Parathyroid adenoma (tissue), 2 donors: Measurements from ENCODE around the gene CD1D.
"Not testable (repeated sequence)": the region's sequence is repeated elsewhere in the genome, so short reads cannot be mapped to it uniquely, and the experiment has no call there.

Experiments used
- H2AFZ ChIP-seq: fragments of 300-600 bp; sonication (generic); one replicate; pipeline ENCODE4 v1.7.0; 2017; ENCODE audit warnings: antibody characterized with exemption, mild to moderate bottlenecking
- H3K27ac ChIP-seq: fragments of 300-600 bp; sonication (generic); one replicate; pipeline ENCODE4 v1.7.0; 2017
- H3K27me3 ChIP-seq: fragments of 300-600 bp; sonication (generic); one replicate; pipeline ENCODE4 v1.7.0; 2017; ENCODE audit warnings: low read length; ENCODE audit not compliant: control insufficient read depth, insufficient read depth
- H3K36me3 ChIP-seq: fragments of 300-600 bp; sonication (generic); one replicate; pipeline ENCODE4 v1.7.0; 2017; ENCODE audit warnings: low read length; ENCODE audit not compliant: control insufficient read depth, insufficient read depth
- H3K4me1 ChIP-seq: fragments of 300-600 bp; sonication (generic); one replicate; pipeline ENCODE4 v1.7.0; 2017; ENCODE audit warnings: control low read depth
- H3K4me2 ChIP-seq: fragments of 300-600 bp; sonication (generic); one replicate; pipeline ENCODE4 v1.7.0; 2017; ENCODE audit warnings: low read length
- H3K4me3 ChIP-seq: fragments of 300-600 bp; sonication (generic); one replicate; pipeline ENCODE4 v1.7.0; 2017; ENCODE audit warnings: low read depth, low read length
- H3K79me2 ChIP-seq: fragments of 300-600 bp; sonication (generic); one replicate; pipeline ENCODE4 v1.7.0; 2017; ENCODE audit warnings: control low read depth
- H3K9ac ChIP-seq: fragments of 300-600 bp; sonication (generic); one replicate; pipeline ENCODE4 v1.7.0; 2017; ENCODE audit warnings: mild to moderate bottlenecking
- H3K9me3 ChIP-seq: fragments of 300-600 bp; sonication (generic); one replicate; pipeline ENCODE4 v1.7.0; 2017; ENCODE audit warnings: low read length; ENCODE audit not compliant: control insufficient read depth
- TF ChIP-seq, protein P1 (sequence below): fragments of 300-600 bp; sonication (generic); IDR thresholded peaks from one replicate; pipeline ENCODE4 v1.7.0; 2017; ENCODE audit warnings: antibody characterized with exemption, mild to moderate bottlenecking
- donor health status: primary hyperparathyroidism.

CD1D gene

DNA sequence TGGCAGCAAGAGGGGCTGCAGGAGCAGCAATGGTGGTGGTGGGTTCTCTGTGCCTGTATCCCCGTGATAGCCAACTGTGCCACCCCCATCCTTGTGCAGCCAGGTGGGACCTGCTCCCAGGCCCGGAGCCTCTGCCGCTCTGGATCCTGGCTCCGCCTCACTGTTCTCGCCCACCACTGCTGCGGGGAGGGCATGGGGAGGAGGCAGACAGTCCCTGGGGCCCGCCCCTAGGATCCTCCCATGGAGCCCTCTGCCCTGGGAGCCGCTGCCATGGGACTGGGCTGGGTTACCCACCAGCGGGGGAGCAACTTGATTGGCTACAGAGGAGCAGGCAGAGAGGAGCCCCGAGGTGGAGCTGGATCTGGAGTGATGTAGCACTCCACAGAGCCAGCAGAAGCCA, 31.6 kb downstream of the CD1D start:
- Histone ChIP-seq H2AFZ (no peak overlapping the region), H3K4me1 (no peaks in the 10 kb centered on the region), H3K36me3 (no peaks in the 10 kb centered on the region), H3K4me2 (no peak overlapping the region), H3K79me2 (no peaks in the 10 kb centered on the region), H3K27ac (no peak overlapping the region), H3K27me3 (no peaks in the 10 kb centered on the region), H3K9me3 (peaks cover 2% of the 10 kb centered on the region), H3K4me3 (no peak overlapping the region), H3K9ac (no peak overlapping the region)
- TF ChIP-seq, protein P1, sequence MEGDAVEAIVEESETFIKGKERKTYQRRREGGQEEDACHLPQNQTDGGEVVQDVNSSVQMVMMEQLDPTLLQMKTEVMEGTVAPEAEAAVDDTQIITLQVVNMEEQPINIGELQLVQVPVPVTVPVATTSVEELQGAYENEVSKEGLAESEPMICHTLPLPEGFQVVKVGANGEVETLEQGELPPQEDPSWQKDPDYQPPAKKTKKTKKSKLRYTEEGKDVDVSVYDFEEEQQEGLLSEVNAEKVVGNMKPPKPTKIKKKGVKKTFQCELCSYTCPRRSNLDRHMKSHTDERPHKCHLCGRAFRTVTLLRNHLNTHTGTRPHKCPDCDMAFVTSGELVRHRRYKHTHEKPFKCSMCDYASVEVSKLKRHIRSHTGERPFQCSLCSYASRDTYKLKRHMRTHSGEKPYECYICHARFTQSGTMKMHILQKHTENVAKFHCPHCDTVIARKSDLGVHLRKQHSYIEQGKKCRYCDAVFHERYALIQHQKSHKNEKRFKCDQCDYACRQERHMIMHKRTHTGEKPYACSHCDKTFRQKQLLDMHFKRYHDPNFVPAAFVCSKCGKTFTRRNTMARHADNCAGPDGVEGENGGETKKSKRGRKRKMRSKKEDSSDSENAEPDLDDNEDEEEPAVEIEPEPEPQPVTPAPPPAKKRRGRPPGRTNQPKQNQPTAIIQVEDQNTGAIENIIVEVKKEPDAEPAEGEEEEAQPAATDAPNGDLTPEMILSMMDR, result no peak

DNA sequence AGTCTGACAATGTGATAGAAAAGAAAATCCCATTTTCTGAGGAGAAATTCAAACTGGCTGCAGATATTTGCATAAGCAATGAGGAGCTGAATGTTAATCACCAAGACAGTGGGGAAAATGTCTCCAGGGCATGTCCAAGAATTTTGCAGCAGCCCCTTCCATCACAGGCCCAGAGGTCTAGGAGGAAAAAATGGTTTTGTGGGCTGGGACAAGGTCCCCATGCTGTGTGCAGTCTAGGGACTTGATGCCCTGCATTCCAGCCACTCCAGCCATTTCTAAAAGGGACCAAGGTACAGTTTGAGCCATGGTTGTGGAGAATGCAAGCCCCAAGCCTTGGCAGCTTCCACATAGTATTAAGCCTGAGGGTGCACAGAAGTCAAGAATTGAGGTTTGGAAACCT, 42.8 kb downstream of the CD1D start:
- not testable (repeated sequence) for H3K4me3 ChIP-seq, H2AFZ ChIP-seq, H3K9ac ChIP-seq, H3K27ac ChIP-seq, H3K4me1 ChIP-seq, H3K36me3 ChIP-seq, H3K9me3 ChIP-seq, H3K27me3 ChIP-seq, H3K4me2 ChIP-seq, H3K79me2 ChIP-seq

DNA sequence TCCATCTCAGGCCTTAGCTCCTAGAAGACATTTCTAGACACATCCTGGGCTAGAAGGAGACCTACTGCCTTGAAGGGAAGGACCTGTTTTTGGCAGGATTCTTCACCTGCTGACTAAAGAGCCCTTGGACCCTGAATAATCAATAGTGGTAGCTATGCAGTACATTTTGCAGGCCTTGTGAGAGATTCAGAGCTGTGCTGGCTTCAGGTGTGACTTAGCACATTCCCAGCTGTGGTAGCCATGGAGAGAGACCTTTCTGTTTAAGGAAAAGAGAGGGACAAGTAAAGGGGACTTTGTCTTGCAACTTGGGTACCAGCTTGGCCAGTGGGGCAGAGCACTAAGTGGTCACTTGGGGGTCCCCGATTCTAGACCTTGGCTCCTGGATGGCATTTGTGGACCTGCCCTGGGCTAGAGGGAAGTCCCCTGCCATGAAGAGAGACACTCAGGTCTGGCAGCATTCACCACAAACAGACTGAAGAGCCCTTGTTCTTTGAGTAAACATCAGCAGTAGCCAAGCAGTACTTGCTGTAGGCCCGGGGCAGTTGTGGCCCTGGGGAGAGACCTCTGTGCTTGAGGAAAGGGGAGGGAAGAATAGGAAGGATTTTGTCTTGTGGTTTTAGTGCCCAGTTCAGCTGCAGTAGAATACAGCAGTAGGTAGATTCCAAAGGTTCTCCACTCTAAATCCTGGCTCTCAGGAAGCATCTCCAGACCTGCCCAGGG, 47.4 kb downstream of the CD1D start:
- TF ChIP-seq, protein P1, result no peak
- Histone ChIP-seq H3K9me3 (no peaks in the 10 kb centered on the region), H3K9ac (no peak overlapping the region), H3K4me1 (no peaks in the 10 kb centered on the region), H3K27me3 (no peaks in the 10 kb centered on the region), H3K4me3 (no peak overlapping the region), H3K79me2 (no peaks in the 10 kb centered on the region), H3K4me2 (no peak overlapping the region), H3K36me3 (no peaks in the 10 kb centered on the region), H2AFZ (no peak overlapping the region), H3K27ac (no peak overlapping the region)
